A549 (cell line): ENCODE measurements around the gene HOXD1.

Experiments used
- CBX2 ChIP-seq: fragments of 200-600 bp; sonication (generic); IDR thresholded peaks from 2 replicates; pipeline ENCODE4 v1.6.1; 2016; ENCODE audit warnings: low read depth, mild to moderate bottlenecking, borderline replicate concordance
- CBX8 ChIP-seq: fragments of 200-600 bp; sonication (generic); IDR thresholded peaks from 2 replicates; pipeline ENCODE4 v1.6.1; 2016
- CEBPB ChIP-seq, 2 experiments: fragments of >200 bp in 1 of 2; sonication (Bioruptor Twin) in 1 of 2; formaldehyde crosslinking in 1 of 2; IDR thresholded peaks; 2 replicates each; pipeline ENCODE4 v1.6.1; 2012 to 2016
- CTCF ChIP-seq: fragments of >200 bp; sonication (Bioruptor Twin); formaldehyde crosslinking; IDR thresholded peaks from 3 replicates; pipeline ENCODE4 v1.5.1; 2016
- E2F6 ChIP-seq: IDR thresholded peaks from 2 replicates; pipeline ENCODE4 v1.6.1; 2012; ENCODE audit warnings: low read depth, borderline replicate concordance
- POLR2A ChIP-seq: IDR thresholded peaks from 2 replicates; pipeline ENCODE4 v1.6.1; 2012; ENCODE audit warnings: mild to moderate bottlenecking, low read length
- POLR2AphosphoS2 ChIP-seq: conservative IDR thresholded peaks from 2 replicates; pipeline ENCODE4 v1.6.1; 2012; ENCODE audit warnings: low read length, improper control_type of control experiment, inconsistent platforms
- RAD21 ChIP-seq, 2 experiments: fragments of >200 bp in 1 of 2; sonication (Bioruptor Twin) in 1 of 2; formaldehyde crosslinking in 1 of 2; IDR thresholded peaks in 1 of 2; conservative IDR thresholded peaks in 1 of 2; 2 replicates in 1 of 2; 3 replicates in 1 of 2; pipeline ENCODE4 v1.6.1; 2012 to 2018; ENCODE audit warnings: inconsistent platforms in 1 of 2
- TF ChIP-seq, protein P1 (sequence below): fragments of >200 bp; sonication (Bioruptor Twin); formaldehyde crosslinking; IDR thresholded peaks from 3 replicates; pipeline ENCODE4 v1.6.1; 2016

GRCh38 chr2:176240301-176240700 lies 51.8 kb downstream of the HOXD1 start:
- TF ChIP-seq CTCF (no peak), POLR2A (no peak), POLR2AphosphoS2 (no peak), CBX2 (no peak), RAD21 (conservative IDR thresholded peaks at IDR 0.05 in 1 of 2, IDR thresholded peaks at IDR 0.05 in 1 of 2) (no peak), CEBPB (IDR thresholded peaks at IDR 0.05) (no peak), E2F6 (no peak), CBX8 (no peak)
- TF ChIP-seq, protein P1, sequence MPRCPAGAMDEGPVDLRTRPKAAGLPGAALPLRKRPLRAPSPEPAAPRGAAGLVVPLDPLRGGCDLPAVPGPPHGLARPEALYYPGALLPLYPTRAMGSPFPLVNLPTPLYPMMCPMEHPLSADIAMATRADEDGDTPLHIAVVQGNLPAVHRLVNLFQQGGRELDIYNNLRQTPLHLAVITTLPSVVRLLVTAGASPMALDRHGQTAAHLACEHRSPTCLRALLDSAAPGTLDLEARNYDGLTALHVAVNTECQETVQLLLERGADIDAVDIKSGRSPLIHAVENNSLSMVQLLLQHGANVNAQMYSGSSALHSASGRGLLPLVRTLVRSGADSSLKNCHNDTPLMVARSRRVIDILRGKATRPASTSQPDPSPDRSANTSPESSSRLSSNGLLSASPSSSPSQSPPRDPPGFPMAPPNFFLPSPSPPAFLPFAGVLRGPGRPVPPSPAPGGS, result no peak
